Brain microvascular endothelial cell (primary cell): ENCODE data around the gene CLEC4G.

Experiments
- DNase-seq: peaks from one replicate; pipeline ENCODE4 v3.0.0-alpha.2; 2020
- H3K27ac ChIP-seq: fragments of 250-450 bp; sonication (Bioruptor Pico); 2 replicates; pipeline ENCODE4 v1.5.1; 2020; ENCODE audit warnings: mild to moderate bottlenecking, moderate library complexity
- H3K27me3 ChIP-seq: fragments of 250-450 bp; sonication (Bioruptor Pico); replicated peaks from 2 replicates; pipeline ENCODE4 v1.5.1; 2020; ENCODE audit warnings: mild to moderate bottlenecking
- H3K36me3 ChIP-seq: fragments of 250-450 bp; sonication (Bioruptor Pico); replicated peaks from 2 replicates; pipeline ENCODE4 v1.5.1; 2020; ENCODE audit warnings: mild to moderate bottlenecking
- H3K4me3 ChIP-seq: 2 replicates; pipeline ENCODE4 v1.5.1; 2011; ENCODE audit warnings: low read depth, mild to moderate bottlenecking, control low read depth, low read length, moderate library complexity
- CTCF ChIP-seq: IDR thresholded peaks from 2 replicates; pipeline ENCODE4 v1.5.1; 2011; ENCODE audit warnings: low read depth, mild to moderate bottlenecking, moderate library complexity, low read length, control low read depth, inconsistent platforms; ENCODE audit errors: missing control alignments
- in situ Hi-C: cut with HindIII; loops from 2 replicates; pipeline ENCODE4 v1.10.0; 2017; ENCODE audit warnings: low sequenced_read_pairs, low pct_ligation_motif_present

The CLEC4G gene

GRCh38 chr19:7699417-7700401 lies 32.2 kb downstream of the CLEC4G start:
- DNase-seq = no peak

GRCh38 chr19:7699003-7699402 lies 32.9 kb downstream of the CLEC4G start:
- Histone ChIP-seq H3K27me3 (no peaks in the 10 kb centered on the region), H3K27ac (no peak overlapping the region), H3K4me3 (no peak overlapping the region), H3K36me3 (no peaks in the 10 kb centered on the region)
- DNase-seq = no peak
- in situ Hi-C loops = no loop called here
- TF ChIP-seq CTCF = no peak

More at GRCh38 chr19:7699417-7700401, 32.2 kb downstream of the CLEC4G start:
- TF ChIP-seq CTCF = no peak
- H3K4me3 ChIP-seq = no peak overlapping the region
- in situ Hi-C loops = no loop called here
- H3K27me3 ChIP-seq = no peaks in the 10 kb centered on the region
- H3K36me3 ChIP-seq = no peaks in the 10 kb centered on the region
- H3K27ac ChIP-seq = no peak overlapping the region

GRCh38 chr19:7698583-7698982 lies 33.3 kb downstream of the CLEC4G start:
- in situ Hi-C loops = no loop called here
- no peaks in the 10 kb centered on the region for H3K36me3 ChIP-seq
- TF ChIP-seq CTCF = no peak
- H3K4me3 ChIP-seq = no peak overlapping the region
- H3K27ac ChIP-seq = no peak overlapping the region
- H3K27me3 ChIP-seq = no peaks in the 10 kb centered on the region
- DNase-seq = no peak

- no peak for TF ChIP-seq CTCF
- no peaks in the 10 kb centered on the region for H3K36me3 ChIP-seq
- no peak for DNase-seq
- no peak overlapping the region for H3K4me3 ChIP-seq
- H3K27ac ChIP-seq = no peak overlapping the region
- H3K27me3 ChIP-seq = no peaks in the 10 kb centered on the region
- in situ Hi-C loops = no loop called here
Measured at GRCh38 chr19:7697721-7698287, 34.1 kb downstream of the CLEC4G start.

GRCh38 chr19:7694499-7694898 lies 37.4 kb downstream of the CLEC4G start:
- DNase-seq = no peak
- Histone ChIP-seq H3K27ac (no peak overlapping the region), H3K27me3 (no peaks in the 10 kb centered on the region), H3K4me3 (no peak overlapping the region), H3K36me3 (no peaks in the 10 kb centered on the region)
- no peak for TF ChIP-seq CTCF
- in situ Hi-C loops = no loop called here
